AG09309 (cell line): ENCODE results near the gene RELCH.
A peak's percentile ranks its signal among the peaks of the same experiment; 100 is the strongest.

Experiments used
- DNase-seq: peaks from one replicate; pipeline ENCODE4 v3.0.0-alpha.2; 2010; ENCODE audit warnings: low read depth
- H3K4me3 ChIP-seq: 2 replicates; pipeline ENCODE4 v1.5.1; 2011; ENCODE audit warnings: mild to moderate bottlenecking, low read depth, low read length, moderate library complexity; ENCODE audit not compliant: control insufficient read depth
- CTCF ChIP-seq: IDR thresholded peaks from 2 replicates; pipeline ENCODE4 v1.5.1; 2011; ENCODE audit warnings: mild to moderate bottlenecking, low read depth, low read length, inconsistent platforms; ENCODE audit not compliant: insufficient read depth, control insufficient read depth; ENCODE audit errors: missing control alignments

RELCH gene

GRCh38 chr18:62281684-62282083 lies 94.6 kb downstream of the RELCH start:
- TF ChIP-seq CTCF, result no peak
- DNase-seq, result peak; percentile 68
- no peak overlapping the region for H3K4me3 ChIP-seq

- H3K4me3 ChIP-seq, result no peak overlapping the region
- no peak for TF ChIP-seq CTCF
- peak; percentile 43 for DNase-seq
Measured at GRCh38 chr18:62282188-62282629, 95.2 kb downstream of the RELCH start.

- no peak overlapping the region for H3K4me3 ChIP-seq
- no peak for DNase-seq
- no peak for TF ChIP-seq CTCF
Measured at GRCh38 chr18:62284637-62285036, 97.6 kb downstream of the RELCH start.

- H3K4me3 ChIP-seq, result no peak overlapping the region
- TF ChIP-seq CTCF, result no peak
- no peak for DNase-seq
Measured at GRCh38 chr18:62285281-62285680, 98.2 kb downstream of the RELCH start.

GRCh38 chr18:62287781-62288664 lies 101.0 kb downstream of the RELCH start:
- TF ChIP-seq CTCF, result no peak
- DNase-seq, result no peak
- H3K4me3 ChIP-seq, result no peak overlapping the region

- no peak overlapping the region for H3K4me3 ChIP-seq
- TF ChIP-seq CTCF, result no peak
- no peak for DNase-seq
Measured at GRCh38 chr18:62288665-62289008, 101.6 kb downstream of the RELCH start.

GRCh38 chr18:62289047-62289446 lies 102.0 kb downstream of the RELCH start:
- no peak overlapping the region for H3K4me3 ChIP-seq
- no peak for TF ChIP-seq CTCF

More at GRCh38 chr18:62289047-62289446, 102.0 kb downstream of the RELCH start:
- DNase-seq, result no peak
